ENCODE data around the gene COMMD2. TPM values are rescaled to one million over a fixed set of nuclear protein-coding genes. Genes with fewer than 3 reads are reported as not detected.
A peak's percentile ranks its signal among the peaks of the same experiment; 100 is the strongest.

COMMD2 gene
- total RNA-seq, 1 donor from 2014 or later: 60.8 TPM

DNA sequence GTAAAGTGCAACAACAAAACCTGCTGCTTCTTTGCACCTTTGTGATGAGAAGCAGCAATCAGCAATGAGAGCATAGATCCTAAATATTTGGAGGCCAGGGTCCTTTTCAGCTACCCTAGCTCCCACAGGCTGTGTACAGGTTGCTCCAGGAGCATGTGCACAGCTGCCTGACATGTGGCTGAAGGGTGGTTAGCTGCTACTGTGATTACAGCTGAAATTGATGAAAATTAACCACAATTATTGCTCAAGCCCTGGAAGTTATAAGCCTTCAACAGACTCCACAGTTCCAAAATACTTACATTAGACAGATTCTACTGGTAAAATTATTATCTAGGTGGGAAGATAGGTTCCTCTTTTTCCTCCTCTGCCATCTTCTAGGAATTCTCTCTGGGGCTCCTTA, 28.5 kb downstream of the COMMD2 start:
- Mint-ChIP-seq H3K9me3 (ENCODE audit: unreplicated experiment) (peaks cover 7% of the 10 kb centered on the region), H3K4me1 (ENCODE audit: low read depth, unreplicated experiment) (no peaks in the 10 kb centered on the region), H3K27me3 (ENCODE audit: unreplicated experiment) (peaks cover 2% of the 10 kb centered on the region), H3K27ac (ENCODE audit: unreplicated experiment) (no peak overlapping the region), H3K4me3 (ENCODE audit: unreplicated experiment) (no peak overlapping the region), H3K36me3 (ENCODE audit: unreplicated experiment) (peaks cover 16% of the 10 kb centered on the region)
- no peak for DNase-seq
- TF ChIP-seq, protein P1, sequence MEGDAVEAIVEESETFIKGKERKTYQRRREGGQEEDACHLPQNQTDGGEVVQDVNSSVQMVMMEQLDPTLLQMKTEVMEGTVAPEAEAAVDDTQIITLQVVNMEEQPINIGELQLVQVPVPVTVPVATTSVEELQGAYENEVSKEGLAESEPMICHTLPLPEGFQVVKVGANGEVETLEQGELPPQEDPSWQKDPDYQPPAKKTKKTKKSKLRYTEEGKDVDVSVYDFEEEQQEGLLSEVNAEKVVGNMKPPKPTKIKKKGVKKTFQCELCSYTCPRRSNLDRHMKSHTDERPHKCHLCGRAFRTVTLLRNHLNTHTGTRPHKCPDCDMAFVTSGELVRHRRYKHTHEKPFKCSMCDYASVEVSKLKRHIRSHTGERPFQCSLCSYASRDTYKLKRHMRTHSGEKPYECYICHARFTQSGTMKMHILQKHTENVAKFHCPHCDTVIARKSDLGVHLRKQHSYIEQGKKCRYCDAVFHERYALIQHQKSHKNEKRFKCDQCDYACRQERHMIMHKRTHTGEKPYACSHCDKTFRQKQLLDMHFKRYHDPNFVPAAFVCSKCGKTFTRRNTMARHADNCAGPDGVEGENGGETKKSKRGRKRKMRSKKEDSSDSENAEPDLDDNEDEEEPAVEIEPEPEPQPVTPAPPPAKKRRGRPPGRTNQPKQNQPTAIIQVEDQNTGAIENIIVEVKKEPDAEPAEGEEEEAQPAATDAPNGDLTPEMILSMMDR (IDR thresholded peaks at IDR 0.05; ENCODE audit: partially characterized antibody, unreplicated experiment): no peak

DNA sequence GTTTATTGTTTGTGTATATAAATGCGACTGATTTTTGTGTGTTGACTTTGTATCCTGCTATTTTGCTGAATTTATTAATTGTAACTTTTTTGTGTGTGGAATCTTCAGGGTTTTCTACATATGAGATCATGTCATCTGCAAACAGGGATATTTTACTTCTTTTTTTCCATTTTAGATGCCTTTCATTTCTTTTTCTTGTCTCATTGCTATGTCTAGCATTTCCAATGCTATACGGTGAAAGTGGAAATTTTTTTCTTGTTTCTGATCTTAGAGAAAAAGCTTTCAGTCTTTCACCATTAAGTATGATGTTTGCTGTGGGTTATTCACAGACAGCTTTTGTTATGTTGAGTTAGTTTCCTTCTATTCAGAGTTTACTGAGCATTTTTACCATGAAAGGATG, 31.4 kb downstream of the COMMD2 start:
- TF ChIP-seq, protein P1 (IDR thresholded peaks at IDR 0.05; ENCODE audit: partially characterized antibody, unreplicated experiment): no peak
- Mint-ChIP-seq H3K9me3 (ENCODE audit: unreplicated experiment) (peaks cover 7% of the 10 kb centered on the region), H3K27ac (ENCODE audit: unreplicated experiment) (no peak overlapping the region), H3K4me1 (ENCODE audit: low read depth, unreplicated experiment) (no peaks in the 10 kb centered on the region), H3K4me3 (ENCODE audit: unreplicated experiment) (no peak overlapping the region), H3K36me3 (ENCODE audit: unreplicated experiment) (peaks cover 16% of the 10 kb centered on the region), H3K27me3 (ENCODE audit: unreplicated experiment) (no peaks in the 10 kb centered on the region)
- no peak for DNase-seq

DNA sequence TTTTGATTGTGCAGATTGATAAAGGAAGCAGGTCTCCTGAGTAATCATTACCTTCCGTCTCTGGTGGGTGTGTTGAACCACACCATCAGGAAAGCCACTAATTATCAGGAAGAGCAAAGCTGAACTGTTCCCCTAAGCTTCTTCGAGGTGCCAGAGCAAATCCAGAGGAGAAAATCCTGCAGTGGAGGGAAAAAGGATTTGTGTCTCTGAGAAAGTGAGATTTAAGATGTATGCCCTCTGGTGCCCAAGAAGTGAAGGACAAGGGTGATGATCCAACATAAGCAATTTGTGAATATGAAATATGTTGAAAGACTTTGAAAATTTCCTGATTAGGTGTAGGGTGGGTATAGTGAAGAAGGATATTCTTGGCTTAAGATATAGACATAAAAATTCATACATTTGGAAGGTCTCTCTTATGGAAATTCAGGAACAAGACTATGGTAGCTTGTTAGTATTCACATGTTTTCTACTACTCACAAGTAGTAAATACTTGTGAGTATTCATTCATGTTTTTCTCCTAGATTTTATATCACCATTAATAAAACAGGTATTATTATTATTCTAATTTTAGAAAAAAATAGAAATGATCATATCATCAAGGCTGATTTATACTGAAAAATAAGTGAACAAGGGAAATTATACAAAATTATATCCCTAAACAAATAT, 34.8 kb downstream of the COMMD2 start:
- H3K27ac Mint-ChIP-seq (ENCODE audit: unreplicated experiment): no peak overlapping the region

DNA sequence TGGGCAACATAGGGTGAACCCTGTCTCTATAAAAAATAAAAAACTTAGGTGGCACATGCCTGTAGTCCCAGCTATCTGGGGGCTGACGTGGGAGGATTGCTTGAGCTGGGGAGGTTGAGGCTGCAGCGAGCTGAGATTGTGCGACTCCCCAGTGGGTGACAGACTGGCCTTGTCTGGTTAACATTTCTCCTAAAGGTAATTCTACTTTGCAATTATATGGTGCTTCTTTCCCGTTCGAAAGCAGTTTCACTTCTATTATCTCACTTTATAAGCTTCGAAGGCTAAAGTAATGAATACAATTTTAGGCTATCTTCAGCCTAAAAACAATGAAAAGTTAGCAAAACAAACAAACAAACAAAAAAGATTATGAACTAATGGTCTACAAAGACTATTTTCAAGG, 35.3 kb downstream of the COMMD2 start:
- no peak overlapping the region for H3K4me3 Mint-ChIP-seq (ENCODE audit: unreplicated experiment)
- peaks cover 2% of the 10 kb centered on the region for H3K27me3 Mint-ChIP-seq (ENCODE audit: unreplicated experiment)
- peaks cover 11% of the 10 kb centered on the region for H3K36me3 Mint-ChIP-seq (ENCODE audit: unreplicated experiment)
- TF ChIP-seq, protein P1 (IDR thresholded peaks at IDR 0.05; ENCODE audit: partially characterized antibody, unreplicated experiment): no peak
- peaks cover 7% of the 10 kb centered on the region for H3K9me3 Mint-ChIP-seq (ENCODE audit: unreplicated experiment)
- H3K27ac Mint-ChIP-seq (ENCODE audit: unreplicated experiment): no peak overlapping the region
- H3K4me1 Mint-ChIP-seq (ENCODE audit: low read depth, unreplicated experiment): no peaks in the 10 kb centered on the region
- DNase-seq: no peak

More for the DNA sequence above, 34.8 kb downstream of the COMMD2 start:
- TF ChIP-seq, protein P1 (IDR thresholded peaks at IDR 0.05; ENCODE audit: partially characterized antibody, unreplicated experiment): peak; percentile 71
- Mint-ChIP-seq H3K4me1 (ENCODE audit: low read depth, unreplicated experiment) (no peaks in the 10 kb centered on the region), H3K4me3 (ENCODE audit: unreplicated experiment) (no peak overlapping the region), H3K36me3 (ENCODE audit: unreplicated experiment) (peaks cover 12% of the 10 kb centered on the region), H3K27me3 (ENCODE audit: unreplicated experiment) (peaks cover 2% of the 10 kb centered on the region), H3K9me3 (ENCODE audit: unreplicated experiment) (peaks cover 7% of the 10 kb centered on the region)
- DNase-seq: peak; percentile 37

DNA sequence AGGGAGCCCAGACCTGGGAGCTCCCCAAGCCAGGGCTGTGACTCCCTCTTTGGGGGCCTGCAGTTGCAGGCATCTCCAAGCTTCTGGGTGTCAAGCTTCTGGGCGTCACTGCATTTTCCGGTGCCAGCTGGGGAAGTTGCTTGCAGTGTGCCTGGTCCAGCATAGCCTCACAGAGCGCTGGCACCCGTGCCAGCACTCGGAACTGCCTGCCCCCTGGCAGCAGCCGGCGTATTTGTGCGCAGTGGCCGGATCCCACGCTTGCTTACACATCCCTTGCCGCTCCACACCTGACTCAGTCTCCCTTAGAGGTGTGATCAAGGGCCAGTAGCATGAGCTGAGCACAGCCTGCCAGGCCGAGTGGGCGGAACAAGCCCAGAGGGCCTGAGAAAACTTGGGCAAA, 37.0 kb downstream of the COMMD2 start:
- TF ChIP-seq, protein P1 (IDR thresholded peaks at IDR 0.05; ENCODE audit: partially characterized antibody, unreplicated experiment): no peak
- no peak for DNase-seq
- no peak overlapping the region for H3K27ac Mint-ChIP-seq (ENCODE audit: unreplicated experiment)
- H3K27me3 Mint-ChIP-seq (ENCODE audit: unreplicated experiment): peaks cover 2% of the 10 kb centered on the region
- no peaks in the 10 kb centered on the region for H3K36me3 Mint-ChIP-seq (ENCODE audit: unreplicated experiment)
- H3K9me3 Mint-ChIP-seq (ENCODE audit: unreplicated experiment): no peaks in the 10 kb centered on the region
- no peak overlapping the region for H3K4me3 Mint-ChIP-seq (ENCODE audit: unreplicated experiment)
- H3K4me1 Mint-ChIP-seq (ENCODE audit: low read depth, unreplicated experiment): no peaks in the 10 kb centered on the region
